ENCODE measurements around the gene TOPBP1. TPM values are rescaled to one million over a fixed set of nuclear protein-coding genes. Genes with fewer than 3 reads are reported as not detected.

TOPBP1 gene
- total RNA-seq, 1 donor from 2014 or later, result 40.3 TPM

DNA sequence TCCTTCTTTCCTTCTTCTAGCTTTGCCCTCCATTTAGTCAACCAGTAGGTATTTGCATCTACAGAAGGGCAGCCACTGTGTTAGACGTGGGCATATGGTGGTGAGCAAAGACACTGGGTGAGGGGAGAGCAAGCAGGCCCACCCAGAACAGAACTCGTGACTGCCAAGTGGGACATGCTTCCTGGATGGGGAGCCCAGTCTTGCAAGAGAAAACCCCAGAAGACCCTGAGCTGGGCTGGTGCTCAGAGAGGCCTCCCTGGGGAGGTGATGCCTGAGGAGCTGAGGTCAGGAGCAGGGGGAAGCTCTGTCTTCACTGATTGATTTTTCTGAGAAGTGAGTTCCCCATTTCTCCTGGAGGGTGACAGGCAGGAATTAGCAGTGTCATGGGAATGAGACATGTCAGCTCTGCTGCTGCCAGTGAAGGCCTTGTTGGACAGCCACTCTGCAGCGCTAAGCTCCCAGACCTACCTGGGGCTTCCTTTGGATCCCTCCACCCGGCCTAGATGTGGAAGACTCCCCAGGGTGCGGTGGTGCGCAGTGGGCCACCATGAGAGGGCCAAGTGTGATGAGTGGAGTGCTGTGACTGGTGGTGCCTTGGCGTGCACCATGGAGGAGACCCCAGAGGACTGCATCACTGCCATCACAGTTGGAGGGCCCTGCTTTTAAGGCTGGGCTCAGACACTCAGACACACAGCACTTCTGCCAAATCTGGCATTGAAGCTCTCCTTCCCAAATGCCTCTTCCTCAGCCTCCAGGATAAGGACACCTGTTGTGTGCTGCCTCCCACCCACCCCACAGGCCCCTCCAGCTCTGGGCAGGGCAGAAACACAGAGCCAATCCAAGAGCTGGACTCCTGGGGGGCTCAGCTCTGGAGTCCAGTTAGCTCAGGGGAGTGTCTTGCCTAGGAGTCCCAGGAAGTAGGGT lies 40.0 kb upstream of the TOPBP1 start:
- TF ChIP-seq, protein P1, sequence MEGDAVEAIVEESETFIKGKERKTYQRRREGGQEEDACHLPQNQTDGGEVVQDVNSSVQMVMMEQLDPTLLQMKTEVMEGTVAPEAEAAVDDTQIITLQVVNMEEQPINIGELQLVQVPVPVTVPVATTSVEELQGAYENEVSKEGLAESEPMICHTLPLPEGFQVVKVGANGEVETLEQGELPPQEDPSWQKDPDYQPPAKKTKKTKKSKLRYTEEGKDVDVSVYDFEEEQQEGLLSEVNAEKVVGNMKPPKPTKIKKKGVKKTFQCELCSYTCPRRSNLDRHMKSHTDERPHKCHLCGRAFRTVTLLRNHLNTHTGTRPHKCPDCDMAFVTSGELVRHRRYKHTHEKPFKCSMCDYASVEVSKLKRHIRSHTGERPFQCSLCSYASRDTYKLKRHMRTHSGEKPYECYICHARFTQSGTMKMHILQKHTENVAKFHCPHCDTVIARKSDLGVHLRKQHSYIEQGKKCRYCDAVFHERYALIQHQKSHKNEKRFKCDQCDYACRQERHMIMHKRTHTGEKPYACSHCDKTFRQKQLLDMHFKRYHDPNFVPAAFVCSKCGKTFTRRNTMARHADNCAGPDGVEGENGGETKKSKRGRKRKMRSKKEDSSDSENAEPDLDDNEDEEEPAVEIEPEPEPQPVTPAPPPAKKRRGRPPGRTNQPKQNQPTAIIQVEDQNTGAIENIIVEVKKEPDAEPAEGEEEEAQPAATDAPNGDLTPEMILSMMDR (IDR thresholded peaks at IDR 0.05; ENCODE audit: unreplicated experiment), result no peak
- H3K36me3 Mint-ChIP-seq, result no peaks in the 10 kb centered on the region
- H3K4me3 Mint-ChIP-seq, result no peak overlapping the region
- peaks cover 29% of the 10 kb centered on the region for H3K27me3 Mint-ChIP-seq (ENCODE audit: low read depth)
- no peak overlapping the region for H3K27ac Mint-ChIP-seq
- no peak for DNase-seq (ENCODE audit: low spot score in 2 of 2, unreplicated experiment in 2 of 2)
- no peaks in the 10 kb centered on the region for H3K9me3 Mint-ChIP-seq
- H3K4me1 Mint-ChIP-seq, result no peaks in the 10 kb centered on the region

DNA sequence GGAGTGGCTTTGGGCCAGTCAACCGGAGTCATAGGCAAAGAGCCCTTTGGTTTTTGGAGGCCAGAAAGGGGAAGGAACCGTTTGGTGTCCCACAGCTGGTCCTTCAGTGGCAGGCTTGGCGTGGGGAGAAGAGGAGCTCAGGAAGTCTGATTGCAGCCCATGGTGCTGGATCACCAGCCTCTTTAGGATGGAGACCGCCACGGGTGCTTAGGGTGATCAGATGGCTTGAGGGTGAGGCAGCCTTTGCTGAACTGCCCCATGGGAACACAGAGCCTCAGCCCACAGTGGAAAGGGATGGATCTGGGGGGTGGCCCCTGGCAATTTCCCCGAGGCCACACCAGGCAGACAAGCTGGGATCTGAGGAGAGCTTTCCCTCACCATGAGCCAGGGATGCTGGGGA lies 38.6 kb upstream of the TOPBP1 start:
- Mint-ChIP-seq H3K36me3 (no peaks in the 10 kb centered on the region), H3K27me3 (ENCODE audit: low read depth) (peaks cover 15% of the 10 kb centered on the region), H3K27ac (no peak overlapping the region), H3K4me3 (no peak overlapping the region), H3K9me3 (no peaks in the 10 kb centered on the region), H3K4me1 (no peaks in the 10 kb centered on the region)
- TF ChIP-seq, protein P1 (IDR thresholded peaks at IDR 0.05; ENCODE audit: unreplicated experiment), result no peak
- DNase-seq (ENCODE audit: low spot score in 2 of 2, unreplicated experiment in 2 of 2), result no peak

DNA sequence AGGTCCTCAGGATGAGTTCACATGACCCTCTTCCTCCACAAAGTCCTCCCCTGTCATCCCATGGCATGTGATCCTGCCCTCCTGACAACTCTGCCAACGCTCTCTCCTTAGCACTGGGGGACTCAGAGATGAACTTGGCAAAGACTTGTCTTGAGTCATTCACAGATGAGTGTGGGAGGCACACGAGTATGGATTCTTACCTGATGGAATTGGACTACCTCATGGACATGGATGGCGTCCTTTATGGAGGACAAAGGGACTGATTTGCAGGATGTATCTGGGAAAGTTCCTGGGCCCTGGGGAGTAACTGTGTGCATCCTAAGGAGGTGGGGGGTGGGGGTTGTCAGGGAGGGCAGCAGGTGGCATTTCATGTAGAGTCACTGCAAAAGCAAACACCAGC lies 38.2 kb upstream of the TOPBP1 start:
- Mint-ChIP-seq H3K36me3 (no peaks in the 10 kb centered on the region), H3K4me3 (no peak overlapping the region), H3K27me3 (ENCODE audit: low read depth) (peaks cover 13% of the 10 kb centered on the region), H3K4me1 (no peaks in the 10 kb centered on the region), H3K9me3 (no peaks in the 10 kb centered on the region), H3K27ac (no peak overlapping the region)
- DNase-seq (ENCODE audit: low spot score in 2 of 2, unreplicated experiment in 2 of 2), result no peak
- TF ChIP-seq, protein P1 (IDR thresholded peaks at IDR 0.05; ENCODE audit: unreplicated experiment), result no peak

DNA sequence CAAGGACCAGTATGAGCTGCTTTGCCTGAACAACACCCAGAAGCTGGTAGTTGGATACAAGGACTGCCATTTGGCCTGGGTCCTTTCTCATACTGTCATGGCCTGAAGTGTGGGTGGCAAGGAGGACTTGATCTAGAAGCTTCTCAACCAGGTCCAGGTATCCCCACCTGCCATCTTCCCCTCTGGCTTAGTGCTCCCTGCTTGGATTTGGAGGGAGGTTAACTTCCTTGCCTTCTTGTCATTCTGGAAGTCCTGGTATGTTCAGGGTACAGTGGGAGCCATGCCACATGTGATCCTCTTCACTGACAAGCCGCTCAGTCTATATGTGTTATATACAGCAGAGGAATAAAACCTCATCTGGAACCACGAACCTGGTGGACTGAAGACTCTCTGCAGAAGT lies 37.7 kb upstream of the TOPBP1 start:
- Mint-ChIP-seq H3K36me3 (no peaks in the 10 kb centered on the region), H3K9me3 (no peaks in the 10 kb centered on the region), H3K4me3 (no peak overlapping the region), H3K4me1 (no peaks in the 10 kb centered on the region), H3K27ac (no peak overlapping the region), H3K27me3 (ENCODE audit: low read depth) (peaks cover 9% of the 10 kb centered on the region)
- TF ChIP-seq, protein P1 (IDR thresholded peaks at IDR 0.05; ENCODE audit: unreplicated experiment), result no peak
- DNase-seq (ENCODE audit: low spot score in 2 of 2, unreplicated experiment in 2 of 2), result no peak

DNA sequence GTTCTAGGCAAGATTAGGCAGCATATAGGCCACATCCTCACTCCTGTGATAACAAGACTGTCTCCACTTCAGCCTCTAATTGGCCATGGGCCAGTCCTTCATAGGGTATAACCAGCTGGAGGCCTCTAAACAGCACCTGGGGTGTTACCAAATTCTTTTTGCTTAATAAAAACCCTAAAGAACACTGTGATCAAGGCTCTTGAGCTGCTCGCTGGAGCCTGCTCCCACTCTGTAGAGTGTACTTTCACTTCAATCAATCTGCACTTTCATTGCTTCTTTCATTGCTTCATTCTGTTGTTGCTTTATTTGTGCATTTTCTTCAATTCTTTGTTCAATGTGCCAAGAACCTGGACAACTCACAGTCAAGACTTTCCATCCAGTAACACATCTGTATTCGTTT lies 36.2 kb upstream of the TOPBP1 start:
- peaks cover 3% of the 10 kb centered on the region for H3K27me3 Mint-ChIP-seq (ENCODE audit: low read depth)
- no peak overlapping the region for H3K27ac Mint-ChIP-seq
- DNase-seq (ENCODE audit: low spot score in 2 of 2, unreplicated experiment in 2 of 2), result no peak
- no peaks in the 10 kb centered on the region for H3K4me1 Mint-ChIP-seq
- TF ChIP-seq, protein P1 (IDR thresholded peaks at IDR 0.05; ENCODE audit: unreplicated experiment), result no peak
- no peaks in the 10 kb centered on the region for H3K36me3 Mint-ChIP-seq
- H3K4me3 Mint-ChIP-seq, result no peak overlapping the region
- no peaks in the 10 kb centered on the region for H3K9me3 Mint-ChIP-seq
